ENCODE measurements around the gene LEF1. TPM values are rescaled to one million over a fixed set of nuclear protein-coding genes. Genes with fewer than 3 reads are reported as not detected.
A peak's percentile ranks its signal among the peaks of the same experiment; 100 is the strongest.

Gene LEF1
- total and polyA plus RNA-seq, 9 of the 15 experiments (the other 6 are each of a cell fraction or from before 2014, with no cell fraction given) = 15.1 to 81.1 (median 29.7) TPM

DNA sequence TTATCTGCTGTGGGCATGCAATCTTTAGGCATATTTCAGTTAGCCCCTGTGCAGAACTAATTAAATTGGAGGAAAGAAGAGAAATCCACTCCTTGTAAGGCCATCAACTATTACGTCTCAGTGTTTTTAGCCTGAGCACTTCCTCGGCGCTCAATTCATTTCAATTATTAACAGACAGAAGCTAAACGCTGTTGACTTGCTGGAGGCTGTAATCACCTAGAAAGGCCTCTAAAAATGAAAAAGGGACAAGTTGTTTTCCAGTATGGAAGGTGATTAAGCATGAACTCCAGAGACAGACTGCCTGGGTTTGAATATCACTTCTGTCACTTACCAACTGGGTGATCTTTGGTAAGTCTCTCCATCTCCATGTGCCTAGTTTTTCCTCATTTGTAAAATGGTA, 59.6 kb downstream of the LEF1 start:
- H3K4me3 ChIP-seq = no peak overlapping the region
- ChIA-PET POLR2A (interaction anchor here (1.3 to 1.7 kb wide), 2 partner anchors 10 to 12 kb away, joined by 4 to 5 read pairs; no protein-coding TSS in a partner anchor), CTCF (ENCODE audit: low intra/inter-chr PET ratio) (interaction anchor here (0.7 kb wide), 1 partner anchor 44 kb away, joined by 3 read pairs; no protein-coding TSS in a partner anchor)
- FAIRE-seq (no peak), ATAC-seq (no peak), DNase-seq (ENCODE audit: extremely low read depth in 1 of 4, low spot score in 3 of 4) (no peak)
- in situ Hi-C loops (cut with MboI) (no loop called here), intact Hi-C loops (cut with micrococcal nuclease) (no loop called here)
- H3K4me1 ChIP-seq (replicated peaks in 1 of 2; ENCODE audit: control insufficient read depth in 2 of 2, insufficient read depth in 2 of 2, low read length in 2 of 2) = peaks cover 4 to 35% of the 10 kb centered on the region in 2 experiments; a peak in 4 of 5 replicates
- H3K27ac ChIP-seq (ENCODE audit: extremely low read depth, low read depth, low read length) = no peak overlapping the region
- H3K79me2 ChIP-seq (ENCODE audit: control insufficient read depth, insufficient read depth, low read length) = peaks cover 20% of the 10 kb centered on the region; the same call in 2 of the 3 replicates
- H3K9me3 ChIP-seq (replicated peaks; ENCODE audit: control insufficient read depth, insufficient read depth, low read depth, low read length) = no peaks in the 10 kb centered on the region
- no peak overlapping the region for H3K9ac ChIP-seq (ENCODE audit: insufficient read depth in 1 of 2, low read depth in 2 of 2, low read length in 2 of 2)
- H3K36me3 ChIP-seq (ENCODE audit: control insufficient read depth, insufficient read depth, low read length) = no peaks in the 10 kb centered on the region; the same call in 2 of the 3 replicates
- TF ChIP-seq FOXJ3 (CRISPR knock-in tag; IDR thresholded peaks at IDR 0.05) (no peak), ZNF778 (CRISPR knock-in tag; IDR thresholded peaks at IDR 0.05) (no peak)
- no peak overlapping the region for H3K4me2 ChIP-seq (ENCODE audit: insufficient read depth, low read length)
- H3K9me1 ChIP-seq (ENCODE audit: control insufficient read depth, insufficient read depth, low read length) = no peaks in the 10 kb centered on the region
- H4K20me1 ChIP-seq (replicated peaks; ENCODE audit: control insufficient read depth, insufficient read depth, low read length) = no peaks in the 10 kb centered on the region
- no peaks in the 10 kb centered on the region for H3K27me3 ChIP-seq (ENCODE audit: control insufficient read depth in 2 of 2, insufficient read depth in 2 of 2, low read length in 2 of 2)
- BruUV-seq (replicated peaks) = no TSS peak
- no peak overlapping the region for H2AFZ ChIP-seq (ENCODE audit: low read depth, low read length)
- 85% methylated on average over 4 of the region's 4 CpGs for WGBS (ENCODE audit: insufficient coverage, low coverage, missing lambda C conversion rate)

DNA sequence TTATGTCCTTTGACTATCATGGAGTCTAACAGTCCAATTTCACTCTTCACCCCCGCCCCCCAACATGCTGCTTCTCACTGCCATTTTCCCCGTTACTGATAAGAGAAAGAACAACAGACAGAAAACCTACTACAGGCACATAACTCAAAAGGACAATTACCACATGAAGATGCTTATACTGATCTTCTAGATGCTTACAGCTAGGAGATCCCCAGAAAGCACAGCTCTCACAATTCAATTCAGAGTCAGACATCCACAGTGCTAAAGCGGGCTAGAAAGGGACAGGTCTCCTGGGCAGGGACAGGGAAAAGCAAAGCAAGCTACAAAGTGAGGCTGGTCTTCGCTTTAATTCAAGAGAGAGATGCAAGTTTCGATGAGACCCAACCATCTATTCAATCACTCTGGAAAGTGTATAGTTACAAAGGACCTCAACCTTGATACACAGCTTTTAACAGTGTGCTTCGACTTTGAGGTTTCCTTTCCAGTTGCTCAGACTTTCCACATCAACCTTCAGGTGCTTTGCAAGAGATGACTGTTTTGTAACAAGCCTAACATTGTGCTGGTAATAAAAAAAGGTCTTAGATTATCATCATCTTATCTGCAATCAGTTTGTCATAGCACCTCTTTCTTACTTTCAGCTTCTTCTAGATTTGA, 60.9 kb downstream of the LEF1 start:
- intact Hi-C loops (cut with micrococcal nuclease) (no loop called here), in situ Hi-C loops (cut with MboI) (no loop called here)
- H3K4me2 ChIP-seq (ENCODE audit: insufficient read depth, low read length) = peak overlapping the region; percentile 58
- peak overlapping the region in 1 of 2 experiments; percentile 39; a peak in 2 of 4 replicates for H3K9ac ChIP-seq (ENCODE audit: insufficient read depth in 1 of 2, low read depth in 2 of 2, low read length in 2 of 2)
- no peaks in the 10 kb centered on the region for H3K9me3 ChIP-seq (replicated peaks; ENCODE audit: control insufficient read depth, insufficient read depth, low read depth, low read length)
- no peaks in the 10 kb centered on the region; the same call in 2 of the 3 replicates for H3K36me3 ChIP-seq (ENCODE audit: control insufficient read depth, insufficient read depth, low read length)
- H2AFZ ChIP-seq (ENCODE audit: low read depth, low read length) = peak overlapping the region; percentile 68
- peak; percentile 49 for FAIRE-seq
- H3K4me1 ChIP-seq (replicated peaks in 1 of 2; ENCODE audit: control insufficient read depth in 2 of 2, insufficient read depth in 2 of 2, low read length in 2 of 2) = peaks cover 0 to 23% of the 10 kb centered on the region in 2 experiments; a peak in 4 of 5 replicates
- 34% methylated on average over 6 of the region's 6 CpGs for WGBS (ENCODE audit: insufficient coverage, low coverage, missing lambda C conversion rate)
- H3K4me3 ChIP-seq = no peak overlapping the region
- H3K9me1 ChIP-seq (ENCODE audit: control insufficient read depth, insufficient read depth, low read length) = no peaks in the 10 kb centered on the region
- DNase-seq (ENCODE audit: extremely low read depth in 1 of 4, low spot score in 3 of 4) = peak; percentile 17 to 52 (median 37)
- ChIA-PET POLR2A (interaction anchor here (0.8 to 1.7 kb wide), 4 partner anchors 10 to 36 kb away, joined by 3 to 5 read pairs (median 4); no protein-coding TSS in a partner anchor), CTCF (ENCODE audit: low intra/inter-chr PET ratio) (no interaction called here)
- peak overlapping the region; percentile 51; the same call in 2 of the 3 replicates for H3K27ac ChIP-seq (ENCODE audit: extremely low read depth, low read depth, low read length)
- peak; percentile 78 for ATAC-seq
- peaks cover 14% of the 10 kb centered on the region; the same call in 2 of the 3 replicates for H3K79me2 ChIP-seq (ENCODE audit: control insufficient read depth, insufficient read depth, low read length)
- no peaks in the 10 kb centered on the region for H4K20me1 ChIP-seq (replicated peaks; ENCODE audit: control insufficient read depth, insufficient read depth, low read length)
- BruUV-seq (replicated peaks) = no TSS peak
- H3K27me3 ChIP-seq (ENCODE audit: control insufficient read depth in 2 of 2, insufficient read depth in 2 of 2, low read length in 2 of 2) = no peaks in the 10 kb centered on the region
- TF ChIP-seq, protein P1, sequence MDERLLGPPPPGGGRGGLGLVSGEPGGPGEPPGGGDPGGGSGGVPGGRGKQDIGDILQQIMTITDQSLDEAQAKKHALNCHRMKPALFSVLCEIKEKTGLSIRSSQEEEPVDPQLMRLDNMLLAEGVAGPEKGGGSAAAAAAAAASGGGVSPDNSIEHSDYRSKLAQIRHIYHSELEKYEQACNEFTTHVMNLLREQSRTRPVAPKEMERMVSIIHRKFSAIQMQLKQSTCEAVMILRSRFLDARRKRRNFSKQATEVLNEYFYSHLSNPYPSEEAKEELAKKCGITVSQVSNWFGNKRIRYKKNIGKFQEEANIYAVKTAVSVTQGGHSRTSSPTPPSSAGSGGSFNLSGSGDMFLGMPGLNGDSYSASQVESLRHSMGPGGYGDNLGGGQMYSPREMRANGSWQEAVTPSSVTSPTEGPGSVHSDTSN (CRISPR knock-in tag; IDR thresholded peaks at IDR 0.05; ENCODE audit: low read depth) = no peak
- TF ChIP-seq, protein P1 (tag; conservative IDR thresholded peaks at IDR 0.05; ENCODE audit: low read depth) = peak; percentile 54
- TF ChIP-seq MEIS2 (IDR thresholded peaks at IDR 0.05; ENCODE audit: partially characterized antibody) (peak; percentile 27), EHMT2 (IDR thresholded peaks at IDR 0.05) (0 out of 2 replicates have a peak, but pooled peaks have one; percentile 13), POLR2AphosphoS5 (IDR thresholded peaks at IDR 0.05; ENCODE audit: control insufficient read depth, insufficient read depth, low read depth, low read length) (no peak), KDM1A (IDR thresholded peaks at IDR 0.05) (0 out of 4 replicates have a peak, but pooled peaks of 1 of the 2 experiments have one; percentile 17), YY1 (IDR thresholded peaks at IDR 0.05; ENCODE audit: borderline replicate concordance in 1 of 3, control insufficient read depth in 1 of 3, extremely low read depth in 1 of 3, insufficient read depth in 3 of 3, insufficient read length in 1 of 3, insufficient replicate concordance in 2 of 3, low read depth in 1 of 3, low read length in 2 of 3) (peak in 1 of 3 experiments; percentile 60)
- TF ChIP-seq, protein P2, sequence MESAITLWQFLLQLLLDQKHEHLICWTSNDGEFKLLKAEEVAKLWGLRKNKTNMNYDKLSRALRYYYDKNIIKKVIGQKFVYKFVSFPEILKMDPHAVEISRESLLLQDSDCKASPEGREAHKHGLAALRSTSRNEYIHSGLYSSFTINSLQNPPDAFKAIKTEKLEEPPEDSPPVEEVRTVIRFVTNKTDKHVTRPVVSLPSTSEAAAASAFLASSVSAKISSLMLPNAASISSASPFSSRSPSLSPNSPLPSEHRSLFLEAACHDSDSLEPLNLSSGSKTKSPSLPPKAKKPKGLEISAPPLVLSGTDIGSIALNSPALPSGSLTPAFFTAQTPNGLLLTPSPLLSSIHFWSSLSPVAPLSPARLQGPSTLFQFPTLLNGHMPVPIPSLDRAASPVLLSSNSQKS (CRISPR knock-in tag; IDR thresholded peaks at IDR 0.05) = no peak

All from K562 (cell line).